Testis (tissue), 2 donors: ENCODE results near the gene TECPR2.

ENCODE experiments used
- POLR2A ChIP-seq: fragments of 450-650 bp; IDR thresholded peaks from one replicate; pipeline ENCODE4 v1.6.1; 2017; ENCODE audit warnings: antibody characterized with exemption, mild to moderate bottlenecking, moderate library complexity
- TF ChIP-seq, protein P1 (sequence below), 3 experiments: fragments of 450-650 bp in 2 of 3; fragments of 200-600 bp in 1 of 3; sonication (generic) in 1 of 3; IDR thresholded peaks; one replicate each; pipeline ENCODE4 v1.5.1; 2016 to 2019; ENCODE audit warnings: antibody characterized with exemption in 3 of 3, mild to moderate bottlenecking in 2 of 3, moderate library complexity in 1 of 3

DNA sequence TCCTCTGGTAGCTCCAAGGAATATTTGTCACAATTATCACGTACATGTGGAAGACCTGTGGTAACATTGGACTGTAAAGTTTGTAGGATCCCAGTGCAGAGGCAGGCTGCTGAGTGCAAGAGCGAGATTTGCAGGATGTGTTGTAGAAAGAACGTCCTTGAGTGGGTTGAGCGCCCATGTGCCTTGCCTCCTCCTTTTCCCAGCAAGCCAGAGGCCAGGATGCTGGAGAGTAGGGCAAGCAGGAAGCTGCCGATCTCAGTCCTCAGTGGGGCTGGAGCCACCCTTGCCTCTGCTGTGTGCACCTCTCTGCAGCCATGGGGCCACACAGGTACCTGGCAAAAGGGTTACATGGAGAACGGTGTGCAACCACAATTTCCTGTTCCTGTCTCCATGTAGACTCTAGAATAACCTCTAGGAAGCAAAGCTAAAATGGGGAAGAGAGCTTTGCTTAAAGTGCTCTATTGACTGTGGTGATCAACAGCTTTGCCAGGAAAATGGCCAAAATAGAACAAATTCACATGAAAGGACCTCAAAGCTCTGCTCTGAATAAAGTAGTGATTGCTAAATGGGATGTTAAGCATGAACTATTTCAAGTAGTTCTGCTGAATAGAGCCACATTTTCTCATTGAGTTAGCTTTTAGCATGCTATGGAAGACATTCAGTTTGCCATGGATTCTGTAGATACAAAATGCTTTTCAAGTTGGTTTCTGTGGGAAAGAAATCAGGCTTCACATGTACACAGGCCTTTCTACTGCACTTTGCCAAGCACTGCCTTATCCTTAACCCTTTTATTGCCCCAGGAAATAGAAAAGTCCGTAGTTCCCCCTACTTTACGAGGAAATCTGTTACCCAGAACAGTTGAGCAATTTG, 109.4 kb downstream of the TECPR2 start:
- TF ChIP-seq, protein P1, sequence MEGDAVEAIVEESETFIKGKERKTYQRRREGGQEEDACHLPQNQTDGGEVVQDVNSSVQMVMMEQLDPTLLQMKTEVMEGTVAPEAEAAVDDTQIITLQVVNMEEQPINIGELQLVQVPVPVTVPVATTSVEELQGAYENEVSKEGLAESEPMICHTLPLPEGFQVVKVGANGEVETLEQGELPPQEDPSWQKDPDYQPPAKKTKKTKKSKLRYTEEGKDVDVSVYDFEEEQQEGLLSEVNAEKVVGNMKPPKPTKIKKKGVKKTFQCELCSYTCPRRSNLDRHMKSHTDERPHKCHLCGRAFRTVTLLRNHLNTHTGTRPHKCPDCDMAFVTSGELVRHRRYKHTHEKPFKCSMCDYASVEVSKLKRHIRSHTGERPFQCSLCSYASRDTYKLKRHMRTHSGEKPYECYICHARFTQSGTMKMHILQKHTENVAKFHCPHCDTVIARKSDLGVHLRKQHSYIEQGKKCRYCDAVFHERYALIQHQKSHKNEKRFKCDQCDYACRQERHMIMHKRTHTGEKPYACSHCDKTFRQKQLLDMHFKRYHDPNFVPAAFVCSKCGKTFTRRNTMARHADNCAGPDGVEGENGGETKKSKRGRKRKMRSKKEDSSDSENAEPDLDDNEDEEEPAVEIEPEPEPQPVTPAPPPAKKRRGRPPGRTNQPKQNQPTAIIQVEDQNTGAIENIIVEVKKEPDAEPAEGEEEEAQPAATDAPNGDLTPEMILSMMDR (IDR thresholded peaks at IDR 0.05), result no peak
- no peak for TF ChIP-seq POLR2A
